NT2/D1 (cell line): ENCODE results near the gene PIP5K1A.

Experiments used
- SUZ12 ChIP-seq: IDR thresholded peaks from 2 replicates; pipeline ENCODE4 v1.6.1; 2011; ENCODE audit not compliant: insufficient read length, insufficient read depth; ENCODE audit errors: extremely low read depth
- ZNF274 ChIP-seq: IDR thresholded peaks from 2 replicates; pipeline ENCODE4 v1.6.1; 2011; ENCODE audit warnings: mild to moderate bottlenecking, low read depth, low read length

GRCh38 chr1:151189637-151190445, 8.5 kb upstream of the PIP5K1A start, which contains the start of gene VPS72:
- TF ChIP-seq SUZ12: no peak
- TF ChIP-seq ZNF274: no peak
